ENCODE measurements around the gene TUBA1C. TPM values are rescaled to one million over a fixed set of nuclear protein-coding genes. Genes with fewer than 3 reads are reported as not detected.

Gene TUBA1C
- total RNA-seq, 2 experiments from 2014 or later = 237 to 240 TPM

- Mint-ChIP-seq H3K27ac (no peak overlapping the region), H3K36me3 (ENCODE audit: low read depth) (no peaks in the 10 kb centered on the region), H3K4me1 (ENCODE audit: low read depth) (peaks cover 6% of the 10 kb centered on the region), H3K4me3 (no peak overlapping the region), H3K9me3 (no peaks in the 10 kb centered on the region), H3K27me3 (no peaks in the 10 kb centered on the region)
- ChIA-PET CTCF (interaction anchor here (1.0 to 5.8 kb wide), 3 partner anchors 9 to 98 kb away, joined by 3 to 32 read pairs (median 3); partner anchors contain the start of gene TUBA1B), POLR2A (interaction anchor here (0.6 to 1.2 kb wide), 3 partner anchors 9 to 100 kb away, joined by 3 to 7 read pairs (median 3); partner anchors contain the start of gene TUBA1B)
- intact Hi-C loops (cut with micrococcal nuclease) = loop anchor here (10.0 kb wide), 1 partner anchor 135 kb away; the partner anchor contains the start of gene DHH
- no peak for TF ChIP-seq CTCF (IDR thresholded peaks at IDR 0.05)
- DNase-seq (no peak), ATAC-seq (no peak)
These were observed 34.6 kb upstream of the TUBA1C start for GRCh38 chr12:49230176-49230804.

- ATAC-seq (no peak), DNase-seq (no peak)
- CTCF ChIA-PET = interaction anchor here (1.0 to 5.8 kb wide), 4 partner anchors 10 to 143 kb away, joined by 3 to 32 read pairs (median 4); partner anchors contain the start of gene TUBA1B
- TF ChIP-seq CTCF (IDR thresholded peaks at IDR 0.05) = no peak
- H3K4me1 Mint-ChIP-seq (ENCODE audit: low read depth) = peaks cover 7% of the 10 kb centered on the region
- no peaks in the 10 kb centered on the region for H3K9me3 Mint-ChIP-seq
- H3K27me3 Mint-ChIP-seq = no peaks in the 10 kb centered on the region
- H3K4me3 Mint-ChIP-seq = no peak overlapping the region
- POLR2A ChIA-PET = interaction anchor here (1.1 to 1.2 kb wide), 2 partner anchors 29 to 100 kb away, joined by 3 to 7 read pairs; partner anchors contain the start of gene TUBA1B
- intact Hi-C loops (cut with micrococcal nuclease) = loop anchor here (10.0 kb wide), 1 partner anchor 136 kb away; the partner anchor contains the start of gene DHH
- H3K27ac Mint-ChIP-seq = no peak overlapping the region
- H3K36me3 Mint-ChIP-seq (ENCODE audit: low read depth) = no peaks in the 10 kb centered on the region
These were observed 34.1 kb upstream of the TUBA1C start for GRCh38 chr12:49230805-49231194.

GRCh38 chr12:49231878-49232655 lies 32.8 kb upstream of the TUBA1C start:
- H3K9me3 Mint-ChIP-seq = no peaks in the 10 kb centered on the region
- H3K4me3 Mint-ChIP-seq = no peak overlapping the region
- ChIA-PET POLR2A (interaction anchor here (1.1 to 3.0 kb wide), 3 partner anchors 35 to 101 kb away, joined by 3 to 19 read pairs (median 3); partner anchors contain the start of gene TUBA1B), CTCF (interaction anchor here (0.7 to 5.8 kb wide), 7 partner anchors 11 to 144 kb away, joined by 3 to 32 read pairs (median 4); partner anchors contain the start of genes TUBA1A and TUBA1B)
- DNase-seq (no peak), ATAC-seq (no peak)
- no peak overlapping the region for H3K27ac Mint-ChIP-seq
- no peaks in the 10 kb centered on the region for H3K36me3 Mint-ChIP-seq (ENCODE audit: low read depth)
- intact Hi-C loops (cut with micrococcal nuclease) = loop anchor here (10.0 kb wide), 1 partner anchor 137 kb away; the partner anchor contains the start of gene DHH
- no peaks in the 10 kb centered on the region for H3K27me3 Mint-ChIP-seq
- no peak for TF ChIP-seq CTCF (IDR thresholded peaks at IDR 0.05)
- H3K4me1 Mint-ChIP-seq (ENCODE audit: low read depth) = peaks cover 13% of the 10 kb centered on the region

- Mint-ChIP-seq H3K36me3 (ENCODE audit: low read depth) (no peaks in the 10 kb centered on the region), H3K4me1 (ENCODE audit: low read depth) (peaks cover 13% of the 10 kb centered on the region), H3K4me3 (peak overlapping the region; percentile 85), H3K27me3 (no peaks in the 10 kb centered on the region), H3K9me3 (no peaks in the 10 kb centered on the region), H3K27ac (peak overlapping the region; percentile 55)
- CTCF ChIA-PET = interaction anchor here (0.8 to 5.8 kb wide), 9 partner anchors 9 to 146 kb away, joined by 3 to 32 read pairs (median 3); partner anchors contain the start of genes TUBA1A and TUBA1B
- no peak for TF ChIP-seq CTCF (IDR thresholded peaks at IDR 0.05)
- no peak for ATAC-seq
- POLR2A ChIA-PET = interaction anchor here (0.8 to 3.0 kb wide), 5 partner anchors 32 to 106 kb away, joined by 3 to 19 read pairs (median 3); partner anchors contain the start of genes TUBA1B and TUBA1C
- no peak for DNase-seq
- intact Hi-C loops (cut with micrococcal nuclease) = loop anchor here (10.0 kb wide), 1 partner anchor 138 kb away; the partner anchor contains the start of gene DHH
These were observed 31.7 kb upstream of the TUBA1C start for GRCh38 chr12:49232940-49233841.
